CD14-positive monocyte (primary cell): ENCODE results near the gene SINHCAF. TPM values are rescaled to one million over a fixed set of nuclear protein-coding genes. Genes with fewer than 3 reads are reported as not detected.

Experiments
- DNase-seq, 3 donors: peaks; one replicate each; pipeline ENCODE4 v3.0.0-alpha.2; 2011 to 2022
- H2AFZ ChIP-seq: 2 replicates; pipeline ENCODE4 v1.6.0; 2012; ENCODE audit warnings: mild to moderate bottlenecking, low read depth, low read length, inconsistent platforms; ENCODE audit not compliant: insufficient read depth, poor library complexity, severe bottlenecking
- H3K27ac ChIP-seq, 2 donors: 1 replicate in 1 of 2; 2 replicates in 1 of 2; pipeline ENCODE4 v1.5.1; 2012 to 2013; ENCODE audit warnings: low read length in 2 of 2, control low read depth in 1 of 2, inconsistent platforms in 1 of 2, low read depth in 1 of 2, mild to moderate bottlenecking in 1 of 2
- H3K27me3 ChIP-seq, 2 donors: one replicate each; pipeline versions ENCODE4 v1.6.0 to v1.6.1; 2011 to 2013; ENCODE audit warnings: low read length in 2 of 2; ENCODE audit not compliant: control insufficient read depth in 2 of 2, insufficient read depth in 2 of 2
- H3K36me3 ChIP-seq, 2 donors: replicated peaks in 1 of 2; 1 replicate in 1 of 2; 2 replicates in 1 of 2; pipeline versions ENCODE4 v1.5.1 to v1.6.1; 2012 to 2013; ENCODE audit warnings: low read length in 2 of 2, control low read depth in 1 of 2, inconsistent platforms in 1 of 2, mild to moderate bottlenecking in 1 of 2; ENCODE audit not compliant: insufficient read depth in 2 of 2, control insufficient read depth in 1 of 2
- H3K4me1 ChIP-seq, 2 donors: 1 replicate in 1 of 2; 2 replicates in 1 of 2; pipeline versions ENCODE4 v1.5.1 to v1.6.1; 2012 to 2013; ENCODE audit warnings: low read length in 2 of 2, control low read depth in 1 of 2, inconsistent platforms in 1 of 2, mild to moderate bottlenecking in 1 of 2, moderate library complexity in 1 of 2; ENCODE audit not compliant: insufficient read depth in 2 of 2, control insufficient read depth in 1 of 2
- H3K4me2 ChIP-seq: replicated peaks from 2 replicates; pipeline ENCODE3; 2012; ENCODE audit warnings: low read length, moderate library complexity, mild to moderate bottlenecking; ENCODE audit not compliant: poor library complexity, severe bottlenecking; ENCODE audit errors: extremely low read depth
- H3K4me3 ChIP-seq, 3 experiments: fragments of 200-600 bp in 1 of 3; sonication (generic) in 1 of 3; replicated peaks in 1 of 3; 1 replicate in 2 of 3; 2 replicates in 1 of 3; pipeline ENCODE4 v1.5.1; 2011 to 2013; ENCODE audit warnings: low read length in 3 of 3, mild to moderate bottlenecking in 3 of 3, control low read depth in 2 of 3, low read depth in 2 of 3, inconsistent platforms in 1 of 3, moderate library complexity in 1 of 3
- H3K79me2 ChIP-seq: 2 replicates; pipeline ENCODE4 v1.6.0; 2012; ENCODE audit warnings: mild to moderate bottlenecking, control low read depth, inconsistent platforms, low read length, moderate library complexity; ENCODE audit not compliant: insufficient read depth
- H3K9ac ChIP-seq: 2 replicates; pipeline ENCODE4 v1.6.0; 2017; ENCODE audit warnings: low read length, mild to moderate bottlenecking; ENCODE audit not compliant: insufficient read depth, poor library complexity, severe bottlenecking
- H3K9me3 ChIP-seq, 2 donors: replicated peaks in 1 of 2; 1 replicate in 1 of 2; 2 replicates in 1 of 2; pipeline versions ENCODE4 v1.5.1 to v1.6.1; 2012 to 2013; ENCODE audit warnings: low read length in 2 of 2, control low read depth in 1 of 2; ENCODE audit not compliant: control insufficient read depth in 1 of 2, insufficient read depth in 1 of 2
- H4K20me1 ChIP-seq: 2 replicates; pipeline ENCODE4 v1.6.0; 2012; ENCODE audit warnings: mild to moderate bottlenecking, low read length, control low read depth, moderate library complexity; ENCODE audit not compliant: insufficient read depth
- H3K27ac Mint-ChIP-seq, 7 donors: one replicate each; pipeline ENCODE4 v1.8.0; 2020; ENCODE audit warnings: mild to moderate bottlenecking in 7 of 7, mixed read lengths in 7 of 7, moderate library complexity in 6 of 7, inconsistent platforms in 2 of 7
- H3K27me3 Mint-ChIP-seq, 3 donors: one replicate each; pipeline ENCODE4 v1.8.0; 2021 to 2022; ENCODE audit warnings: low read depth in 3 of 3, mild to moderate bottlenecking in 3 of 3, mixed read lengths in 3 of 3, moderate library complexity in 3 of 3, inconsistent platforms in 1 of 3
- H3K36me3 Mint-ChIP-seq, 2 donors: one replicate each; pipeline ENCODE4 v1.8.0; 2020; ENCODE audit warnings: mixed read lengths in 2 of 2, inconsistent platforms in 1 of 2, mild to moderate bottlenecking in 1 of 2
- H3K4me1 Mint-ChIP-seq: one replicate; pipeline ENCODE4 v1.8.0; 2020; ENCODE audit warnings: mild to moderate bottlenecking, mixed read lengths
- H3K4me3 Mint-ChIP-seq, 2 donors: one replicate each; pipeline ENCODE4 v1.8.0; 2020; ENCODE audit warnings: mild to moderate bottlenecking in 2 of 2, mixed read lengths in 2 of 2, moderate library complexity in 1 of 2
- H3K9me3 Mint-ChIP-seq, 7 donors: one replicate each; pipeline ENCODE4 v1.8.0; 2020 to 2022; ENCODE audit warnings: mixed read lengths in 7 of 7, mild to moderate bottlenecking in 6 of 7, moderate library complexity in 6 of 7, inconsistent platforms in 2 of 7
- WGBS: methylation state at CpG from one replicate; pipeline ENCODE4 v1.1.5; 2013; ENCODE audit warnings: missing lambda C conversion rate; ENCODE audit not compliant: insufficient coverage; 5-methylcytosine and 5-hydroxymethylcytosine counted together
- intact Hi-C, 2 donors: fragments of 100-400 bp; cut with micrococcal nuclease; formaldehyde crosslinking; loops; one replicate each; pipeline versions ENCODE4 v1.15.0 to v1.15.1; 2023
- polyA plus RNA-seq, 3 donors: library from polyadenylated mRNA; depleted of rRNA in 1 of 3; unstranded in 2 of 3; stranded (reverse) in 1 of 3; fragments of 300-500 nt in 2 of 3; fragments of >200 nt in 1 of 3; fragmentation: Illumina TruSeq in 2 of 3; gene quantifications; 1 replicate in 2 of 3; 2 replicates in 1 of 3; pipeline ENCODE4 v1.2.3, GENCODE V29; 2012 to 2021
- TF ChIP-seq, protein P1 (sequence below): fragments of 200-600 bp; IDR thresholded peaks from one replicate; pipeline ENCODE4 v1.8.0; 2022; ENCODE audit warnings: antibody characterized with exemption, mild to moderate bottlenecking

Gene SINHCAF
- polyA plus RNA-seq, 3 donors, result 14.2 to 20.2 (median 20.1) TPM

- Histone ChIP-seq H4K20me1 (no peaks in the 10 kb centered on the region), H3K27ac (no peak overlapping the region), H3K79me2 (no peaks in the 10 kb centered on the region), H3K36me3 (peaks cover 14 to 59% of the 10 kb centered on the region in 2 donors), H3K9ac (no peak overlapping the region), H3K9me3 (no peaks in the 10 kb centered on the region), H3K4me2 (no peak overlapping the region), H3K4me3 (no peak overlapping the region), H3K4me1 (no peaks in the 10 kb centered on the region), H2AFZ (no peak overlapping the region), H3K27me3 (no peaks in the 10 kb centered on the region)
- Mint-ChIP-seq H3K27me3 (no peaks in the 10 kb centered on the region), H3K4me3 (no peak overlapping the region), H3K36me3 (peaks cover 31 to 44% of the 10 kb centered on the region in 2 donors), H3K4me1 (no peaks in the 10 kb centered on the region), H3K9me3 (no peaks in the 10 kb centered on the region), H3K27ac (peak overlapping the region in 1 of 7 donors; percentile 13)
- DNase-seq, result no peak
- WGBS, result 93% methylated on average over 2 of the region's 2 CpGs
- TF ChIP-seq, protein P1, sequence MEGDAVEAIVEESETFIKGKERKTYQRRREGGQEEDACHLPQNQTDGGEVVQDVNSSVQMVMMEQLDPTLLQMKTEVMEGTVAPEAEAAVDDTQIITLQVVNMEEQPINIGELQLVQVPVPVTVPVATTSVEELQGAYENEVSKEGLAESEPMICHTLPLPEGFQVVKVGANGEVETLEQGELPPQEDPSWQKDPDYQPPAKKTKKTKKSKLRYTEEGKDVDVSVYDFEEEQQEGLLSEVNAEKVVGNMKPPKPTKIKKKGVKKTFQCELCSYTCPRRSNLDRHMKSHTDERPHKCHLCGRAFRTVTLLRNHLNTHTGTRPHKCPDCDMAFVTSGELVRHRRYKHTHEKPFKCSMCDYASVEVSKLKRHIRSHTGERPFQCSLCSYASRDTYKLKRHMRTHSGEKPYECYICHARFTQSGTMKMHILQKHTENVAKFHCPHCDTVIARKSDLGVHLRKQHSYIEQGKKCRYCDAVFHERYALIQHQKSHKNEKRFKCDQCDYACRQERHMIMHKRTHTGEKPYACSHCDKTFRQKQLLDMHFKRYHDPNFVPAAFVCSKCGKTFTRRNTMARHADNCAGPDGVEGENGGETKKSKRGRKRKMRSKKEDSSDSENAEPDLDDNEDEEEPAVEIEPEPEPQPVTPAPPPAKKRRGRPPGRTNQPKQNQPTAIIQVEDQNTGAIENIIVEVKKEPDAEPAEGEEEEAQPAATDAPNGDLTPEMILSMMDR, result no peak
- intact Hi-C loops, result no loop called here
These were observed 48.9 kb downstream of the SINHCAF start for GRCh38 chr12:31277081-31277480.

GRCh38 chr12:31275491-31275890 is 50.5 kb downstream of the SINHCAF start:
- H3K4me2 ChIP-seq, result no peak overlapping the region
- Mint-ChIP-seq H3K36me3 (peaks cover 22 to 32% of the 10 kb centered on the region in 2 donors), H3K27ac (no peak overlapping the region), H3K27me3 (no peaks in the 10 kb centered on the region), H3K4me3 (no peak overlapping the region), H3K9me3 (no peaks in the 10 kb centered on the region), H3K4me1 (no peaks in the 10 kb centered on the region)
- no peaks in the 10 kb centered on the region for H3K9me3 ChIP-seq
- intact Hi-C loops, result no loop called here
- no peak for DNase-seq
- WGBS, result no CpG with 5 or more reads among the region's 2 CpGs
- H3K9ac ChIP-seq, result no peak overlapping the region
- H3K27ac ChIP-seq, result no peak overlapping the region
- no peaks in the 10 kb centered on the region for H3K4me1 ChIP-seq
- TF ChIP-seq, protein P1, result no peak
- no peaks in the 10 kb centered on the region for H3K27me3 ChIP-seq
- no peak overlapping the region for H3K4me3 ChIP-seq
- no peaks in the 10 kb centered on the region for H3K79me2 ChIP-seq
- no peaks in the 10 kb centered on the region for H4K20me1 ChIP-seq
- no peak overlapping the region for H2AFZ ChIP-seq
- H3K36me3 ChIP-seq, result peaks cover 14 to 56% of the 10 kb centered on the region in 2 donors
